GM23248 (cell line): Measurements from ENCODE around the gene ESCO1. TPM values are rescaled to one million over a fixed set of nuclear protein-coding genes. Genes with fewer than 3 reads are reported as not detected.
"Not testable (repeated sequence)": the region's sequence is repeated elsewhere in the genome, so short reads cannot be mapped to it uniquely, and the experiment has no call there.

Experiments
- DNase-seq: peaks from one replicate; pipeline ENCODE4 v3.0.0-alpha.2; 2015
- H2AFZ ChIP-seq: fragments of 200-600 bp; sonication (generic); 2 replicates; pipeline ENCODE4 v1.6.1; 2016; ENCODE audit warnings: antibody characterized with exemption
- H3F3A ChIP-seq: fragments of 200-600 bp; sonication (generic); 2 replicates; pipeline ENCODE4 v1.6.1; 2016; ENCODE audit warnings: mild to moderate bottlenecking, antibody characterized with exemption, mixed run types; ENCODE audit not compliant: insufficient read depth
- H3K27ac ChIP-seq: fragments of 200-600 bp; sonication (generic); 2 replicates; pipeline ENCODE4 v1.5.1; 2016; ENCODE audit warnings: mild to moderate bottlenecking
- H3K27me3 ChIP-seq: fragments of 200-600 bp; sonication (generic); replicated peaks from 2 replicates; pipeline ENCODE4 v1.6.1; 2016; ENCODE audit warnings: mild to moderate bottlenecking; ENCODE audit not compliant: insufficient read depth
- H3K36me3 ChIP-seq: fragments of 200-600 bp; sonication (generic); 2 replicates; pipeline ENCODE4 v1.6.1; 2016; ENCODE audit warnings: low read depth, mild to moderate bottlenecking
- H3K4me1 ChIP-seq: fragments of 200-600 bp; sonication (generic); 2 replicates; pipeline ENCODE4 v1.6.1; 2016; ENCODE audit warnings: mild to moderate bottlenecking; ENCODE audit not compliant: insufficient read depth
- H3K4me2 ChIP-seq: fragments of 200-600 bp; sonication (generic); one replicate; pipeline ENCODE4 v1.6.1; 2016; ENCODE audit warnings: mild to moderate bottlenecking; ENCODE audit not compliant: unreplicated experiment
- H3K4me3 ChIP-seq: fragments of 200-600 bp; sonication (generic); 2 replicates; pipeline ENCODE4 v1.5.1; 2016; ENCODE audit warnings: mild to moderate bottlenecking
- H3K79me2 ChIP-seq: fragments of 200-600 bp; sonication (generic); 2 replicates; pipeline ENCODE4 v1.6.1; 2016; ENCODE audit warnings: mild to moderate bottlenecking; ENCODE audit not compliant: insufficient read depth
- H3K9ac ChIP-seq: fragments of 200-600 bp; sonication (generic); 2 replicates; pipeline ENCODE4 v1.6.1; 2016; ENCODE audit warnings: mild to moderate bottlenecking
- H3K9me2 ChIP-seq: fragments of 200-600 bp; sonication (generic); 2 replicates; pipeline ENCODE4 v1.6.1; 2016; ENCODE audit warnings: mixed run types, mild to moderate bottlenecking, moderate library complexity; ENCODE audit not compliant: insufficient read depth
- H3K9me3 ChIP-seq: fragments of 200-600 bp; sonication (generic); one replicate; pipeline ENCODE4 v1.6.1; 2017; ENCODE audit warnings: low read depth
- H4K20me1 ChIP-seq: fragments of 200-600 bp; sonication (generic); 2 replicates; pipeline ENCODE4 v1.6.0; 2016; ENCODE audit not compliant: insufficient read depth
- EZH2 ChIP-seq: fragments of 200-600 bp; sonication (generic); IDR thresholded peaks from 2 replicates; pipeline ENCODE4 v1.6.1; 2018; ENCODE audit warnings: antibody characterized with exemption, mild to moderate bottlenecking; ENCODE audit not compliant: insufficient read depth, poor library complexity, severe bottlenecking
- EZH2phosphoT487 ChIP-seq: fragments of 200-600 bp; sonication (generic); IDR thresholded peaks from 2 replicates; pipeline ENCODE4 v1.6.1; 2018; ENCODE audit warnings: antibody characterized with exemption, moderate library complexity, mild to moderate bottlenecking, low read depth; ENCODE audit not compliant: insufficient read depth
- WGBS, 2 experiments: methylation state at CpG; one replicate each; pipeline ENCODE4 v1.1.6; 2015 to 2017; ENCODE audit warnings: low lambda C conversion rate in 2 of 2, low coverage in 1 of 2; ENCODE audit errors: missing lambda C conversion rate in 2 of 2; 5-methylcytosine and 5-hydroxymethylcytosine counted together
- in situ Hi-C: fragments of 300-500 bp; cut with MboI; formaldehyde crosslinking; loops from 2 replicates; pipeline ENCODE4 v1.15.0; 2020
- polyA plus RNA-seq: library from polyadenylated mRNA; unstranded; fragments of >200 nt; fragmentation: Nextera tagmentation; extraction: Ambion mirVana; gene quantifications from 2 replicates; pipeline ENCODE4 v1.2.1, GENCODE V29; 2016
- total RNA-seq: library from RNA; depleted of rRNA; stranded (reverse); fragments of >200 nt; shearing (Covaris generic); gene quantifications from 2 replicates; pipeline ENCODE4 v1.2.3, GENCODE V29; 2014; rRNA removed

Gene ESCO1
- total RNA-seq, result 8.5 and 9.5 TPM in 2 replicates
- 5.6 and 5.7 TPM in 2 replicates for polyA plus RNA-seq

- Histone ChIP-seq H3K79me2 (peaks cover 46% of the 10 kb centered on the region), H3K9me3 (no peaks in the 10 kb centered on the region), H3K9me2 (no peaks in the 10 kb centered on the region), H3K27me3 (no peaks in the 10 kb centered on the region), H3K4me3 (peak within 1 kb of the TSS; percentile 89), H3K9ac (peak within 1 kb of the TSS; percentile 96), H3F3A (no peaks in the 10 kb centered on the region), H3K4me1 (0 out of 2 replicates have a peak, but pooled peaks cover 6% of the 10 kb centered on the region), H3K4me2 (peak within 1 kb of the TSS; percentile 79), H2AFZ (peak within 1 kb of the TSS; percentile 95), H3K36me3 (no peaks in the 10 kb centered on the region), H4K20me1 (no peaks in the 10 kb centered on the region), H3K27ac (peak within 1 kb of the TSS; percentile 92)
- no peak for TF ChIP-seq EZH2phosphoT487
- TF ChIP-seq EZH2, result no peak
- in situ Hi-C loops, result no loop called here
- WGBS, 2 experiments, result 9 to 13% methylated on average over 54 to 68 of the region's 74 CpGs
- peak; percentile 99 for DNase-seq
Observed at GRCh38 chr18:21600526-21601410, at the start of gene ESCO1. Gene ESCO1, minus strand, starts transcription at chr18:21600704. Its CDS starts 25,861 bp downstream, at chr18:21574843.

GRCh38 chr18:21640375-21640774 is 39.9 kb upstream of the ESCO1 start:
- H3K9me2 ChIP-seq, H3K4me2 ChIP-seq, in situ Hi-C loops, DNase-seq, H3K36me3 ChIP-seq, H3K4me1 ChIP-seq, H4K20me1 ChIP-seq, H2AFZ ChIP-seq, H3K79me2 ChIP-seq, H3F3A ChIP-seq, H3K27me3 ChIP-seq, H3K9ac ChIP-seq, H3K27ac ChIP-seq, H3K9me3 ChIP-seq, H3K4me3 ChIP-seq: not testable (repeated sequence)
- WGBS, 2 experiments, result 91 to 98% methylated on average over 2 to 5 of the region's 5 CpGs

GRCh38 chr18:21638822-21639221 is 38.3 kb upstream of the ESCO1 start:
- 96 to 98% methylated on average over 3 of the region's 3 CpGs for WGBS, 2 experiments
- no peaks in the 10 kb centered on the region for H3K79me2 ChIP-seq
- DNase-seq, result no peak
- no peak overlapping the region for H3K4me2 ChIP-seq
- no peaks in the 10 kb centered on the region for H3K4me1 ChIP-seq
- H3K27me3 ChIP-seq, result no peaks in the 10 kb centered on the region
- H3K9ac ChIP-seq, result no peak overlapping the region
- TF ChIP-seq EZH2phosphoT487 (no peak), EZH2 (no peak)
- H3K27ac ChIP-seq, result no peak overlapping the region
- no peak overlapping the region for H2AFZ ChIP-seq
- H3F3A ChIP-seq, result no peaks in the 10 kb centered on the region
- no peak overlapping the region for H3K4me3 ChIP-seq
- H3K36me3 ChIP-seq, result no peaks in the 10 kb centered on the region; the same call in 1 of the 2 replicates
- H4K20me1 ChIP-seq, result no peaks in the 10 kb centered on the region
- no peaks in the 10 kb centered on the region for H3K9me3 ChIP-seq
- in situ Hi-C loops, result no loop called here
- no peaks in the 10 kb centered on the region for H3K9me2 ChIP-seq

GRCh38 chr18:21636769-21637168 is 36.3 kb upstream of the ESCO1 start:
- Histone ChIP-seq H3K9ac (no peak overlapping the region), H3K4me2 (no peak overlapping the region), H3K9me3 (no peaks in the 10 kb centered on the region), H3K36me3 (no peaks in the 10 kb centered on the region; the same call in none of the 2 replicates), H3K4me3 (no peak overlapping the region), H3K4me1 (no peaks in the 10 kb centered on the region), H3K79me2 (no peaks in the 10 kb centered on the region), H3F3A (peaks cover 3% of the 10 kb centered on the region; the same call in 1 of the 2 replicates), H2AFZ (no peak overlapping the region), H3K9me2 (no peaks in the 10 kb centered on the region), H3K27ac (no peak overlapping the region), H4K20me1 (no peaks in the 10 kb centered on the region), H3K27me3 (no peaks in the 10 kb centered on the region)
- no peak for TF ChIP-seq EZH2
- no peak for TF ChIP-seq EZH2phosphoT487
- in situ Hi-C loops, result no loop called here
- DNase-seq, result peak; percentile 17
- 66 to 67% methylated on average over 13 of the region's 13 CpGs for WGBS, 2 experiments
